ENCODE data around the gene CLEC4A. TPM values are rescaled to one million over a fixed set of nuclear protein-coding genes. Genes with fewer than 3 reads are reported as not detected.

Gene CLEC4A
- total and polyA plus RNA-seq, 2 experiments from 2014 or later, result 0.48 TPM; not detected in 1

- Histone ChIP-seq H3K4me2 (no peak overlapping the region), H3K9me2 (ENCODE audit: insufficient read depth) (no peaks in the 10 kb centered on the region), H4K20me1 (replicated peaks; ENCODE audit: insufficient read depth) (no peaks in the 10 kb centered on the region), H3K4me3 (no peak overlapping the region), H3K4me1 (ENCODE audit: insufficient read depth) (0 out of 2 replicates have a peak, but pooled peaks cover 4% of the 10 kb centered on the region), H2AFZ (no peak overlapping the region), H3F3A (replicated peaks; ENCODE audit: low read depth) (no peaks in the 10 kb centered on the region), H3K36me3 (ENCODE audit: insufficient read depth) (no peaks in the 10 kb centered on the region), H3K27me3 (ENCODE audit: insufficient read depth) (no peaks in the 10 kb centered on the region), H3K27ac (ENCODE audit: low read depth) (no peak overlapping the region), H3K79me2 (replicated peaks; ENCODE audit: insufficient read depth) (no peaks in the 10 kb centered on the region)
- Mint-ChIP-seq H3K4me1 (peaks cover 12% of the 10 kb centered on the region), H3K27ac (no peak overlapping the region), H3K9me3 (no peaks in the 10 kb centered on the region), H3K4me3 (no peak overlapping the region), H3K36me3 (ENCODE audit: low read depth) (no peaks in the 10 kb centered on the region), H3K27me3 (ENCODE audit: insufficient read depth, low read depth, poor library complexity) (peaks cover 2% of the 10 kb centered on the region)
- no peak for DNase-seq (ENCODE audit: low spot score)
- ATAC-seq, result no peak
- TF ChIP-seq EZH2 (IDR thresholded peaks at IDR 0.05; ENCODE audit: low read depth, unreplicated experiment), result no peak
- no peak for TF ChIP-seq NANOG (IDR thresholded peaks at IDR 0.05; ENCODE audit: borderline replicate concordance)
- no peak for TF ChIP-seq ZNF114 (CRISPR knock-in tag; IDR thresholded peaks at IDR 0.05)
- no peak for TF ChIP-seq STAT1 (IDR thresholded peaks at IDR 0.05; ENCODE audit: unreplicated experiment)
- TF ChIP-seq CREB1 (CRISPR knock-in tag; IDR thresholded peaks at IDR 0.05; ENCODE audit: low read depth), result no peak
- no peak for TF ChIP-seq JUNB (IDR thresholded peaks at IDR 0.05; ENCODE audit: unreplicated experiment)
- no peak for TF ChIP-seq ZNF331 (CRISPR knock-in tag; IDR thresholded peaks at IDR 0.05; ENCODE audit: low read depth)
- TF ChIP-seq REST (IDR thresholded peaks at IDR 0.05; ENCODE audit: unreplicated experiment), result no peak
- TF ChIP-seq ETS1 (IDR thresholded peaks at IDR 0.05), result no peak
These were observed 47.5 kb upstream of the CLEC4A start for GRCh38 chr12:8075935-8076334.

GRCh38 chr12:8076366-8076765, 47.1 kb upstream of the CLEC4A start:
- Mint-ChIP-seq H3K27me3 (ENCODE audit: insufficient read depth, low read depth, poor library complexity) (peaks cover 2% of the 10 kb centered on the region), H3K27ac (no peak overlapping the region), H3K4me3 (no peak overlapping the region), H3K9me3 (no peaks in the 10 kb centered on the region), H3K4me1 (peaks cover 12% of the 10 kb centered on the region), H3K36me3 (ENCODE audit: low read depth) (no peaks in the 10 kb centered on the region)
- Histone ChIP-seq H3K4me3 (no peak overlapping the region), H3K36me3 (ENCODE audit: insufficient read depth) (no peaks in the 10 kb centered on the region), H2AFZ (no peak overlapping the region), H3K9me2 (ENCODE audit: insufficient read depth) (no peaks in the 10 kb centered on the region), H3K27ac (ENCODE audit: low read depth) (no peak overlapping the region), H4K20me1 (replicated peaks; ENCODE audit: insufficient read depth) (no peaks in the 10 kb centered on the region), H3K79me2 (replicated peaks; ENCODE audit: insufficient read depth) (no peaks in the 10 kb centered on the region), H3K4me1 (ENCODE audit: insufficient read depth) (0 out of 2 replicates have a peak, but pooled peaks cover 9% of the 10 kb centered on the region), H3K4me2 (no peak overlapping the region), H3F3A (replicated peaks; ENCODE audit: low read depth) (no peaks in the 10 kb centered on the region), H3K27me3 (ENCODE audit: insufficient read depth) (no peaks in the 10 kb centered on the region)
- DNase-seq (ENCODE audit: low spot score), result no peak
- ATAC-seq, result no peak
- no peak for TF ChIP-seq ZNF331 (CRISPR knock-in tag; IDR thresholded peaks at IDR 0.05; ENCODE audit: low read depth)
- no peak for TF ChIP-seq NANOG (IDR thresholded peaks at IDR 0.05; ENCODE audit: borderline replicate concordance)
- no peak for TF ChIP-seq ZNF462 (CRISPR knock-in tag; IDR thresholded peaks at IDR 0.05)
- TF ChIP-seq STAT1 (IDR thresholded peaks at IDR 0.05; ENCODE audit: unreplicated experiment), result no peak
- TF ChIP-seq EZH2phosphoT487 (IDR thresholded peaks at IDR 0.05; ENCODE audit: unreplicated experiment), result no peak

Data from GM23338 (cell line).